GM12878 (cell line): ENCODE results near the gene RCN1. TPM values are rescaled to one million over a fixed set of nuclear protein-coding genes. Genes with fewer than 3 reads are reported as not detected.

Source experiments
- ATAC-seq: fragments of 200-7000 bp; cut with Tn5 transposase; 3 replicates; pipeline ENCODE4 v1.9.1; 2020; ENCODE audit warnings: mild to moderate bottlenecking, moderate library complexity
- BruUV-seq: library from RNA; stranded (reverse); fragments of 400-500 nt; replicated peaks from 2 replicates; lab custom pipeline; 2021; lab: Mats Ljungman, UMichigan
- CTCF ChIA-PET: fragments of 300-600 bp; sonication (Branson Sonifier 250); formaldehyde crosslinking; extraction: SDS; loops from one replicate; lab custom pipeline; 2021; ENCODE audit warnings: inconsistent platforms; lab: Yijun Ruan, JAX
- POLR2A ChIA-PET: fragments of 350-600 bp; formaldehyde crosslinking; extraction: SDS; loops from one replicate; lab custom pipeline; 2021; ENCODE audit warnings: inconsistent platforms; lab: Charles Lee
- RAD21 ChIA-PET: fragments of 300-600 bp; sonication (Branson Sonifier 250); formaldehyde crosslinking; loops from one replicate; lab custom pipeline; 2023; ENCODE audit warnings: antibody characterized with exemption; ENCODE audit not compliant: unreplicated experiment; lab: Charles Lee
- SMC1A ChIA-PET: fragments of 300-600 bp; sonication (Branson Sonifier 250); formaldehyde crosslinking; loops from one replicate; lab custom pipeline; 2023; ENCODE audit not compliant: unreplicated experiment, uncharacterized antibody; lab: Charles Lee
- DNase-seq: peaks from one replicate; pipeline ENCODE4 v3.0.0-alpha.2; 2011; ENCODE audit warnings: low read depth, low spot score
- FAIRE-seq: peaks from 3 replicates; lab custom pipeline; 2011; peaks lifted over from hg19 to GRCh38; lab: Jason Lieb, UNC
- H2AFZ ChIP-seq: 2 replicates; pipeline ENCODE4 v1.6.0; 2011; ENCODE audit warnings: low read depth, low read length, control low read depth; ENCODE audit not compliant: control insufficient read depth
- H3K27ac ChIP-seq: 2 replicates; pipeline ENCODE4 v1.5.1; 2011; ENCODE audit warnings: control low read depth; ENCODE audit not compliant: control insufficient read depth, insufficient read depth
- H3K27me3 ChIP-seq, 2 experiments: replicated peaks in 1 of 2; 2 replicates each; pipeline versions ENCODE4 v1.6.0 to v1.6.1; 2011; ENCODE audit warnings: low read length in 1 of 2; ENCODE audit not compliant: control insufficient read depth in 2 of 2, insufficient read depth in 2 of 2
- H3K36me3 ChIP-seq, 2 experiments: 2 replicates each; pipeline ENCODE4 v1.5.1; 2011; ENCODE audit warnings: low read length in 1 of 2; ENCODE audit not compliant: control insufficient read depth in 2 of 2, insufficient read depth in 2 of 2
- H3K4me1 ChIP-seq: 2 replicates; pipeline ENCODE4 v1.6.1; 2011; ENCODE audit warnings: mild to moderate bottlenecking, low read length, moderate library complexity, mixed read lengths; ENCODE audit not compliant: control insufficient read depth, insufficient read depth
- H3K4me2 ChIP-seq: 2 replicates; pipeline ENCODE4 v1.6.0; 2011; ENCODE audit warnings: control low read depth; ENCODE audit not compliant: control insufficient read depth, insufficient read depth
- H3K4me3 ChIP-seq: fragments of 200-600 bp; sonication (generic); 2 replicates; pipeline ENCODE4 v1.5.1; 2016
- H3K79me2 ChIP-seq: 2 replicates; pipeline ENCODE4 v1.6.0; 2011; ENCODE audit warnings: low read length; ENCODE audit not compliant: control insufficient read depth, insufficient read depth
- H3K9ac ChIP-seq: 2 replicates; pipeline ENCODE4 v1.8.0; 2011; ENCODE audit warnings: low read length, control low read depth, mixed read lengths; ENCODE audit not compliant: control insufficient read depth, insufficient read depth
- H3K9me3 ChIP-seq: replicated peaks from 3 replicates; pipeline ENCODE4 v1.5.1; 2011; ENCODE audit warnings: mild to moderate bottlenecking, low read length; ENCODE audit not compliant: control insufficient read depth, insufficient read depth
- H4K20me1 ChIP-seq: 2 replicates; pipeline ENCODE4 v1.6.0; 2011; ENCODE audit not compliant: control insufficient read depth, insufficient read depth
- BMI1 ChIP-seq: fragments of 450-650 bp; IDR thresholded peaks from 2 replicates; pipeline ENCODE4 v1.6.1; 2016; ENCODE audit warnings: mild to moderate bottlenecking, moderate library complexity, borderline replicate concordance
- CHD2 ChIP-seq: IDR thresholded peaks from 2 replicates; pipeline ENCODE4 v1.6.1; 2011; ENCODE audit warnings: low read depth, low read length, improper control_type of control experiment, borderline replicate concordance
- GABPA ChIP-seq: IDR thresholded peaks from 2 replicates; pipeline ENCODE4 v1.6.1; 2014; ENCODE audit warnings: antibody characterized with exemption, low read depth, mild to moderate bottlenecking, inconsistent platforms
- HDGF ChIP-seq: fragments of 450-650 bp; IDR thresholded peaks from 2 replicates; pipeline ENCODE4 v1.6.1; 2016; ENCODE audit warnings: antibody characterized with exemption
- KLF5 ChIP-seq: fragments of 450-650 bp; IDR thresholded peaks from 2 replicates; pipeline ENCODE4 v1.6.1; 2014; ENCODE audit warnings: mild to moderate bottlenecking; ENCODE audit not compliant: partially characterized antibody
- MTA2 ChIP-seq: fragments of 450-650 bp; IDR thresholded peaks from 2 replicates; pipeline ENCODE4 v1.6.1; 2016; ENCODE audit warnings: low read depth, mild to moderate bottlenecking, moderate library complexity
- RAD21 ChIP-seq: IDR thresholded peaks from 2 replicates; pipeline ENCODE4 v1.6.1; 2011; ENCODE audit warnings: mild to moderate bottlenecking, low read depth, low read length, moderate library complexity; ENCODE audit not compliant: insufficient read depth
- SMAD1 ChIP-seq: fragments of 450-650 bp; IDR thresholded peaks from 2 replicates; pipeline ENCODE4 v1.6.1; 2018; ENCODE audit warnings: mild to moderate bottlenecking, low read depth; ENCODE audit not compliant: partially characterized antibody
- STAT3 ChIP-seq: IDR thresholded peaks from 2 replicates; pipeline ENCODE4 v1.6.1; 2011; ENCODE audit warnings: low read depth, low read length, improper control_type of control experiment
- USF2 ChIP-seq: IDR thresholded peaks from 2 replicates; pipeline ENCODE4 v1.6.1; 2011; ENCODE audit warnings: low read depth, low read length, improper control_type of control experiment, borderline replicate concordance
- YBX1 ChIP-seq: fragments of 450-650 bp; IDR thresholded peaks from 2 replicates; pipeline ENCODE4 v1.6.1; 2016; ENCODE audit warnings: antibody characterized with exemption
- YY1 ChIP-seq: IDR thresholded peaks from 2 replicates; pipeline ENCODE4 v1.6.1; 2011; ENCODE audit warnings: low read depth, mild to moderate bottlenecking, low read length
- ZBTB4 ChIP-seq: fragments of 450-650 bp; formaldehyde crosslinking; IDR thresholded peaks from 2 replicates; pipeline ENCODE4 v1.4.0; 2022; ENCODE audit warnings: mild to moderate bottlenecking, moderate library complexity
- ZNF207 ChIP-seq: fragments of 450-650 bp; IDR thresholded peaks from 2 replicates; pipeline ENCODE4 v1.6.1; 2014; ENCODE audit warnings: antibody characterized with exemption, mild to moderate bottlenecking, borderline replicate concordance
- ZNF622 ChIP-seq: fragments of 450-650 bp; IDR thresholded peaks from 2 replicates; pipeline ENCODE4 v1.6.1; 2017; ENCODE audit warnings: mild to moderate bottlenecking, inconsistent platforms
- WGBS: methylation state at CpG from one replicate; pipeline ENCODE4 v1.1.6; 2016; ENCODE audit warnings: low lambda C conversion rate; ENCODE audit not compliant: insufficient replicate concordance, insufficient coverage; ENCODE audit errors: missing lambda C conversion rate; 5-methylcytosine and 5-hydroxymethylcytosine counted together
- in situ Hi-C: fragments of 300-500 bp; cut with MboI; formaldehyde crosslinking; loops from 9 replicates; pipeline ENCODE4 v1.14.3; 2018; ENCODE audit warnings: mixed read lengths
- intact Hi-C: fragments of 100-400 bp; cut with micrococcal nuclease; formaldehyde crosslinking; loops from one replicate; pipeline ENCODE4 v1.14.2; 2022; ENCODE audit not compliant: unreplicated experiment
- polyA plus RNA-seq, 11 experiments: library from polyadenylated mRNA; depleted of rRNA in 4 of 11; unstranded in 6 of 11; stranded (reverse) in 5 of 11; fragments of >200 nt; fragmentation: Nextera tagmentation in 4 of 11; fragmentation: Illumina TruSeq in 1 of 11; extraction: Ambion mirVana in 4 of 11; extraction: Trizol in 1 of 11; gene quantifications; 1 replicate in 1 of 11; 2 replicates in 10 of 11; pipeline versions ENCODE4 v1.2.1 to v1.2.3, GENCODE V29; 2011 to 2016; ENCODE audit warnings: inconsistent platforms in 2 of 11, missing spikeins in 2 of 11, low read depth in 1 of 11
- total RNA-seq, 4 experiments: library from RNA; depleted of rRNA in 3 of 4; stranded (reverse); fragments of >200 nt in 3 of 4; fragmentation: Illumina TruSeq in 1 of 4; extraction: Trizol in 1 of 4; gene quantifications; 2 replicates each; pipeline versions ENCODE4 v1.2.1 to v1.2.3, GENCODE V29; 2013 to 2021

Gene RCN1
- total and polyA plus RNA-seq, 10 of the 15 experiments (the other 5 are each of a cell fraction or from before 2014, with no cell fraction given) = 17.6 to 76.7 (median 56.4) TPM

GRCh38 chr11:32079553-32079952, 11.3 kb upstream of the RCN1 start:
- ChIA-PET CTCF (no interaction called here), RAD21 (no interaction called here), SMC1A (no interaction called here), POLR2A (no interaction called here)
- H3K27ac ChIP-seq = no peak overlapping the region
- no peak for TF ChIP-seq YBX1
- no peak for TF ChIP-seq BMI1
- 45% methylated on average over 4 of the region's 4 CpGs for WGBS
- BruUV-seq = no TSS peak
- no peaks in the 10 kb centered on the region for H3K79me2 ChIP-seq
- H3K36me3 ChIP-seq = no peaks in the 10 kb centered on the region
- H3K9ac ChIP-seq = no peak overlapping the region
- no peak overlapping the region for H2AFZ ChIP-seq
- H3K4me3 ChIP-seq = no peak overlapping the region
- no peak for ATAC-seq
- H4K20me1 ChIP-seq = no peaks in the 10 kb centered on the region
- no peaks in the 10 kb centered on the region for H3K27me3 ChIP-seq
- intact Hi-C loops (no loop called here), in situ Hi-C loops (loop anchor here (25.0 kb wide), 1 partner anchor 1742 kb away; no protein-coding TSS in a partner anchor)
- peaks cover 7% of the 10 kb centered on the region for H3K9me3 ChIP-seq
- H3K4me2 ChIP-seq = no peak overlapping the region
- no peak for FAIRE-seq
- 0 out of 2 replicates have a peak, but pooled peaks cover 2% of the 10 kb centered on the region for H3K4me1 ChIP-seq
- DNase-seq = no peak

- CTCF ChIA-PET = no interaction called here
- TF ChIP-seq USF2 = no peak
- no peak for TF ChIP-seq HDGF
- TF ChIP-seq KLF5 = no peak
- no peak for TF ChIP-seq YY1
- no peak for TF ChIP-seq CHD2
- TF ChIP-seq ZNF622 = no peak
- TF ChIP-seq SMAD1 = no peak
- TF ChIP-seq ZNF207 = no peak
- TF ChIP-seq ZBTB4 (CRISPR knock-in tag) = no peak
- no peak for TF ChIP-seq STAT3
- TF ChIP-seq GABPA = no peak
- no peak for TF ChIP-seq RAD21
- no peak for TF ChIP-seq MTA2
- intact Hi-C loops = no loop called here
Measured at GRCh38 chr11:32080361-32080980, 10.4 kb upstream of the RCN1 start.

More at GRCh38 chr11:32080361-32080980, 10.4 kb upstream of the RCN1 start:
- Histone ChIP-seq H3K9me3 (peaks cover 7% of the 10 kb centered on the region), H3K4me1 (0 out of 2 replicates have a peak, but pooled peaks cover 2% of the 10 kb centered on the region), H3K27me3 (no peaks in the 10 kb centered on the region), H3K4me3 (no peak overlapping the region), H3K4me2 (no peak overlapping the region), H2AFZ (no peak overlapping the region), H4K20me1 (no peaks in the 10 kb centered on the region), H3K36me3 (no peaks in the 10 kb centered on the region), H3K27ac (no peak overlapping the region), H3K9ac (no peak overlapping the region), H3K79me2 (no peaks in the 10 kb centered on the region)
- no peak for ATAC-seq
- no TSS peak for BruUV-seq
- in situ Hi-C loops = loop anchor here (25.0 kb wide), 1 partner anchor 1743 kb away; no protein-coding TSS in a partner anchor
- WGBS = 25% methylated on average over 2 of the region's 2 CpGs
- no peak for DNase-seq
- SMC1A ChIA-PET = interaction anchor here (1.1 to 1.5 kb wide), 2 partner anchors 11 to 28 kb away, joined by 4 to 5 read pairs; no protein-coding TSS in a partner anchor
- no peak for FAIRE-seq
- POLR2A ChIA-PET = no interaction called here
- RAD21 ChIA-PET = no interaction called here
